Measurements from ENCODE around the gene PTPRT.

Gene PTPRT

GRCh38 chr20:42959996-42960395 is 229.7 kb downstream of the PTPRT start:
- Histone ChIP-seq H3F3A (ENCODE audit: insufficient read depth, low read length) (no peaks in the 10 kb centered on the region), H3K27ac (ENCODE audit: low read length) (no peak overlapping the region), H3K27me3 (replicated peaks; ENCODE audit: insufficient read depth, low read length) (no peaks in the 10 kb centered on the region), H3K4me1 (ENCODE audit: low read length) (no peaks in the 10 kb centered on the region), H3K79me2 (ENCODE audit: low read length) (no peaks in the 10 kb centered on the region), H3K4me2 (ENCODE audit: low read depth, low read length) (no peak overlapping the region), H3K4me3 (ENCODE audit: low read length) (no peak overlapping the region), H3K36me3 (replicated peaks; ENCODE audit: insufficient read depth, low read length) (no peaks in the 10 kb centered on the region), H2AFZ (ENCODE audit: low read length) (no peak overlapping the region), H4K20me1 (ENCODE audit: insufficient read depth, low read length) (no peaks in the 10 kb centered on the region), H3K9ac (ENCODE audit: low read length) (no peak overlapping the region), H3K9me2 (replicated peaks; ENCODE audit: insufficient read depth, low read length) (no peaks in the 10 kb centered on the region), H3K9me3 (replicated peaks; ENCODE audit: insufficient read depth, low read length) (no peaks in the 10 kb centered on the region)
- DNase-seq: no peak
- TF ChIP-seq CTCF (IDR thresholded peaks at IDR 0.05; ENCODE audit: low read length) (no peak), EZH2phosphoT487 (IDR thresholded peaks at IDR 0.05; ENCODE audit: low read length) (no peak), EZH2 (optimal IDR thresholded peaks at IDR 0.05; ENCODE audit: low read depth, low read length) (no peak)

GRCh38 chr20:42958367-42959069 is 231.2 kb downstream of the PTPRT start:
- H3K9ac ChIP-seq (ENCODE audit: low read length): no peak overlapping the region
- H3K36me3 ChIP-seq (replicated peaks; ENCODE audit: insufficient read depth, low read length): no peaks in the 10 kb centered on the region
- H3K27ac ChIP-seq (ENCODE audit: low read length): no peak overlapping the region
- DNase-seq: no peak
- no peaks in the 10 kb centered on the region for H3K27me3 ChIP-seq (replicated peaks; ENCODE audit: insufficient read depth, low read length)
- H2AFZ ChIP-seq (ENCODE audit: low read length): no peak overlapping the region
- H3K4me1 ChIP-seq (ENCODE audit: low read length): no peaks in the 10 kb centered on the region
- no peaks in the 10 kb centered on the region for H3F3A ChIP-seq (ENCODE audit: insufficient read depth, low read length)
- TF ChIP-seq CTCF (IDR thresholded peaks at IDR 0.05; ENCODE audit: low read length) (no peak), EZH2 (optimal IDR thresholded peaks at IDR 0.05; ENCODE audit: low read depth, low read length) (no peak), EZH2phosphoT487 (IDR thresholded peaks at IDR 0.05; ENCODE audit: low read length) (no peak)
- H4K20me1 ChIP-seq (ENCODE audit: insufficient read depth, low read length): no peaks in the 10 kb centered on the region
- H3K4me2 ChIP-seq (ENCODE audit: low read depth, low read length): no peak overlapping the region
- H3K9me2 ChIP-seq (replicated peaks; ENCODE audit: insufficient read depth, low read length): no peaks in the 10 kb centered on the region
- H3K9me3 ChIP-seq (replicated peaks; ENCODE audit: insufficient read depth, low read length): no peaks in the 10 kb centered on the region
- H3K79me2 ChIP-seq (ENCODE audit: low read length): no peaks in the 10 kb centered on the region
- no peak overlapping the region for H3K4me3 ChIP-seq (ENCODE audit: low read length)

- no peak overlapping the region for H3K9ac ChIP-seq (ENCODE audit: low read length)
Observed at GRCh38 chr20:42957704-42958095, 232.0 kb downstream of the PTPRT start.

More at GRCh38 chr20:42957704-42958095, 232.0 kb downstream of the PTPRT start:
- no peaks in the 10 kb centered on the region for H3K36me3 ChIP-seq (replicated peaks; ENCODE audit: insufficient read depth, low read length)
- no peak for TF ChIP-seq CTCF (IDR thresholded peaks at IDR 0.05; ENCODE audit: low read length)
- TF ChIP-seq EZH2phosphoT487 (IDR thresholded peaks at IDR 0.05; ENCODE audit: low read length): no peak
- no peak for TF ChIP-seq EZH2 (optimal IDR thresholded peaks at IDR 0.05; ENCODE audit: low read depth, low read length)
- no peak overlapping the region for H2AFZ ChIP-seq (ENCODE audit: low read length)
- no peaks in the 10 kb centered on the region for H3K9me2 ChIP-seq (replicated peaks; ENCODE audit: insufficient read depth, low read length)
- H3K79me2 ChIP-seq (ENCODE audit: low read length): no peaks in the 10 kb centered on the region
- DNase-seq: no peak
- no peak overlapping the region for H3K4me2 ChIP-seq (ENCODE audit: low read depth, low read length)
- H3K4me3 ChIP-seq (ENCODE audit: low read length): no peak overlapping the region
- H3K27me3 ChIP-seq (replicated peaks; ENCODE audit: insufficient read depth, low read length): no peaks in the 10 kb centered on the region
- H3K4me1 ChIP-seq (ENCODE audit: low read length): no peaks in the 10 kb centered on the region
- H4K20me1 ChIP-seq (ENCODE audit: insufficient read depth, low read length): no peaks in the 10 kb centered on the region
- H3F3A ChIP-seq (ENCODE audit: insufficient read depth, low read length): no peaks in the 10 kb centered on the region
- no peaks in the 10 kb centered on the region for H3K9me3 ChIP-seq (replicated peaks; ENCODE audit: insufficient read depth, low read length)
- H3K27ac ChIP-seq (ENCODE audit: low read length): no peak overlapping the region

Measured in MM.1S (cell line).